ENCODE data around the gene EFCAB11. TPM values are rescaled to one million over a fixed set of nuclear protein-coding genes. Genes with fewer than 3 reads are reported as not detected.
"Not testable (repeated sequence)": the region's sequence is repeated elsewhere in the genome, so short reads cannot be mapped to it uniquely, and the experiment has no call there.

Gene EFCAB11
- total and polyA plus RNA-seq, 2 donors (not counting 1 experiment from before 2014, with no cell fraction given) = 2.6 to 4.0 TPM

GRCh38 chr14:89899291-89899690, 55.2 kb downstream of the EFCAB11 start:
- no peak overlapping the region for H3K9ac ChIP-seq (ENCODE audit: insufficient read depth, low read length)
- H2AFZ ChIP-seq (ENCODE audit: low read length) = no peak overlapping the region
- TF ChIP-seq CTCF (conservative IDR thresholded peaks at IDR 0.05 in 1 of 2, IDR thresholded peaks at IDR 0.05 in 1 of 2; ENCODE audit: low read depth in 1 of 2, low read length in 2 of 2) (no peak), EZH2 (IDR thresholded peaks at IDR 0.05; ENCODE audit: low read length, missing control alignments) (no peak)
- H3K27me3 ChIP-seq (ENCODE audit: control insufficient read depth, insufficient read depth, low read length) = no peaks in the 10 kb centered on the region
- no peak overlapping the region for H3K4me2 ChIP-seq (ENCODE audit: extremely low read depth, insufficient read depth, low read length)
- H3K4me1 ChIP-seq (ENCODE audit: control insufficient read depth, extremely low read depth, insufficient read depth, low read length) = no peaks in the 10 kb centered on the region
- H3K9me3 ChIP-seq (ENCODE audit: control insufficient read depth, insufficient read depth, low read depth, low read length) = no peaks in the 10 kb centered on the region
- no peak for DNase-seq (ENCODE audit: low read depth in 2 of 2)
- H4K20me1 ChIP-seq (ENCODE audit: control insufficient read depth, extremely low read depth, insufficient read depth, low read length) = no peaks in the 10 kb centered on the region
- H3K4me3 ChIP-seq (replicated peaks in 1 of 4; ENCODE audit: control extremely low read depth in 1 of 4, insufficient read depth in 1 of 4, low read depth in 3 of 4, low read length in 4 of 4) = no peak overlapping the region
- H3K27ac ChIP-seq (ENCODE audit: insufficient read depth, low read length) = no peak overlapping the region
- H3K79me2 ChIP-seq (ENCODE audit: control insufficient read depth, insufficient read depth, low read length) = no peaks in the 10 kb centered on the region
- no peaks in the 10 kb centered on the region for H3K36me3 ChIP-seq (ENCODE audit: control insufficient read depth, insufficient read depth, low read length)

- H3K27me3 ChIP-seq (ENCODE audit: control insufficient read depth, insufficient read depth, low read length); H3K4me3 ChIP-seq (replicated peaks in 1 of 4; ENCODE audit: control extremely low read depth in 1 of 4, insufficient read depth in 1 of 4, low read depth in 3 of 4, low read length in 4 of 4); H3K4me1 ChIP-seq (ENCODE audit: control insufficient read depth, extremely low read depth, insufficient read depth, low read length); DNase-seq (ENCODE audit: low read depth in 2 of 2); H2AFZ ChIP-seq (ENCODE audit: low read length); H3K4me2 ChIP-seq (ENCODE audit: extremely low read depth, insufficient read depth, low read length); H3K36me3 ChIP-seq (ENCODE audit: control insufficient read depth, insufficient read depth, low read length); H4K20me1 ChIP-seq (ENCODE audit: control insufficient read depth, extremely low read depth, insufficient read depth, low read length); H3K9me3 ChIP-seq (ENCODE audit: control insufficient read depth, insufficient read depth, low read depth, low read length); H3K9ac ChIP-seq (ENCODE audit: insufficient read depth, low read length); H3K27ac ChIP-seq (ENCODE audit: insufficient read depth, low read length); H3K79me2 ChIP-seq (ENCODE audit: control insufficient read depth, insufficient read depth, low read length): not testable (repeated sequence)
These were observed 61.1 kb downstream of the EFCAB11 start for GRCh38 chr14:89893388-89893787.

- no peaks in the 10 kb centered on the region for H3K9me3 ChIP-seq (ENCODE audit: control insufficient read depth, insufficient read depth, low read depth, low read length)
These were observed 61.6 kb downstream of the EFCAB11 start for GRCh38 chr14:89892953-89893352.

GRCh38 chr14:89891721-89892120, 62.8 kb downstream of the EFCAB11 start:
- not testable (repeated sequence) for H3K79me2 ChIP-seq (ENCODE audit: control insufficient read depth, insufficient read depth, low read length); H4K20me1 ChIP-seq (ENCODE audit: control insufficient read depth, extremely low read depth, insufficient read depth, low read length); H3K27ac ChIP-seq (ENCODE audit: insufficient read depth, low read length); H3K9me3 ChIP-seq (ENCODE audit: control insufficient read depth, insufficient read depth, low read depth, low read length); H3K9ac ChIP-seq (ENCODE audit: insufficient read depth, low read length); DNase-seq (ENCODE audit: low read depth in 2 of 2); H3K27me3 ChIP-seq (ENCODE audit: control insufficient read depth, insufficient read depth, low read length); H2AFZ ChIP-seq (ENCODE audit: low read length); H3K36me3 ChIP-seq (ENCODE audit: control insufficient read depth, insufficient read depth, low read length); H3K4me1 ChIP-seq (ENCODE audit: control insufficient read depth, extremely low read depth, insufficient read depth, low read length); H3K4me2 ChIP-seq (ENCODE audit: extremely low read depth, insufficient read depth, low read length); H3K4me3 ChIP-seq (replicated peaks in 1 of 4; ENCODE audit: control extremely low read depth in 1 of 4, insufficient read depth in 1 of 4, low read depth in 3 of 4, low read length in 4 of 4)

More at GRCh38 chr14:89892953-89893352, 61.6 kb downstream of the EFCAB11 start:
- TF ChIP-seq EZH2 (IDR thresholded peaks at IDR 0.05; ENCODE audit: low read length, missing control alignments) (no peak), CTCF (conservative IDR thresholded peaks at IDR 0.05 in 1 of 2, IDR thresholded peaks at IDR 0.05 in 1 of 2; ENCODE audit: low read depth in 1 of 2, low read length in 2 of 2) (no peak)
- no peak for DNase-seq (ENCODE audit: low read depth in 2 of 2)
- Histone ChIP-seq H3K27ac (ENCODE audit: insufficient read depth, low read length) (no peak overlapping the region), H3K9ac (ENCODE audit: insufficient read depth, low read length) (no peak overlapping the region), H3K4me3 (replicated peaks in 1 of 4; ENCODE audit: control extremely low read depth in 1 of 4, insufficient read depth in 1 of 4, low read depth in 3 of 4, low read length in 4 of 4) (no peak overlapping the region), H4K20me1 (ENCODE audit: control insufficient read depth, extremely low read depth, insufficient read depth, low read length) (no peaks in the 10 kb centered on the region), H2AFZ (ENCODE audit: low read length) (no peak overlapping the region), H3K27me3 (ENCODE audit: control insufficient read depth, insufficient read depth, low read length) (no peaks in the 10 kb centered on the region), H3K4me1 (ENCODE audit: control insufficient read depth, extremely low read depth, insufficient read depth, low read length) (no peaks in the 10 kb centered on the region), H3K4me2 (ENCODE audit: extremely low read depth, insufficient read depth, low read length) (no peak overlapping the region), H3K36me3 (ENCODE audit: control insufficient read depth, insufficient read depth, low read length) (no peaks in the 10 kb centered on the region), H3K79me2 (ENCODE audit: control insufficient read depth, insufficient read depth, low read length) (no peaks in the 10 kb centered on the region)

All from fibroblast of lung (primary cell).